GM12878 (cell line): ENCODE results near the gene ROBO1. TPM values are rescaled to one million over a fixed set of nuclear protein-coding genes. Genes with fewer than 3 reads are reported as not detected.

ENCODE experiments used
- ATAC-seq: fragments of 200-7000 bp; cut with Tn5 transposase; 3 replicates; pipeline ENCODE4 v1.9.1; 2020; ENCODE audit warnings: mild to moderate bottlenecking, moderate library complexity
- BruUV-seq: library from RNA; stranded (reverse); fragments of 400-500 nt; replicated peaks from 2 replicates; lab custom pipeline; 2021; lab: Mats Ljungman, UMichigan
- CTCF ChIA-PET: fragments of 300-600 bp; sonication (Branson Sonifier 250); formaldehyde crosslinking; extraction: SDS; loops from one replicate; lab custom pipeline; 2021; ENCODE audit warnings: inconsistent platforms; lab: Yijun Ruan, JAX
- POLR2A ChIA-PET: fragments of 350-600 bp; formaldehyde crosslinking; extraction: SDS; loops from one replicate; lab custom pipeline; 2021; ENCODE audit warnings: inconsistent platforms; lab: Charles Lee
- RAD21 ChIA-PET: fragments of 300-600 bp; sonication (Branson Sonifier 250); formaldehyde crosslinking; loops from one replicate; lab custom pipeline; 2023; ENCODE audit warnings: antibody characterized with exemption; ENCODE audit not compliant: unreplicated experiment; lab: Charles Lee
- SMC1A ChIA-PET: fragments of 300-600 bp; sonication (Branson Sonifier 250); formaldehyde crosslinking; loops from one replicate; lab custom pipeline; 2023; ENCODE audit not compliant: unreplicated experiment, uncharacterized antibody; lab: Charles Lee
- DNase-seq: peaks from one replicate; pipeline ENCODE4 v3.0.0-alpha.2; 2011; ENCODE audit warnings: low read depth, low spot score
- FAIRE-seq: peaks from 3 replicates; lab custom pipeline; 2011; peaks lifted over from hg19 to GRCh38; lab: Jason Lieb, UNC
- H2AFZ ChIP-seq: 2 replicates; pipeline ENCODE4 v1.6.0; 2011; ENCODE audit warnings: low read depth, low read length, control low read depth; ENCODE audit not compliant: control insufficient read depth
- H3K27ac ChIP-seq: 2 replicates; pipeline ENCODE4 v1.5.1; 2011; ENCODE audit warnings: control low read depth; ENCODE audit not compliant: control insufficient read depth, insufficient read depth
- H3K27me3 ChIP-seq, 2 experiments: replicated peaks in 1 of 2; 2 replicates each; pipeline versions ENCODE4 v1.6.0 to v1.6.1; 2011; ENCODE audit warnings: low read length in 1 of 2; ENCODE audit not compliant: control insufficient read depth in 2 of 2, insufficient read depth in 2 of 2
- H3K36me3 ChIP-seq, 2 experiments: 2 replicates each; pipeline ENCODE4 v1.5.1; 2011; ENCODE audit warnings: low read length in 1 of 2; ENCODE audit not compliant: control insufficient read depth in 2 of 2, insufficient read depth in 2 of 2
- H3K4me1 ChIP-seq: 2 replicates; pipeline ENCODE4 v1.6.1; 2011; ENCODE audit warnings: mild to moderate bottlenecking, low read length, moderate library complexity, mixed read lengths; ENCODE audit not compliant: control insufficient read depth, insufficient read depth
- H3K4me2 ChIP-seq: 2 replicates; pipeline ENCODE4 v1.6.0; 2011; ENCODE audit warnings: control low read depth; ENCODE audit not compliant: control insufficient read depth, insufficient read depth
- H3K4me3 ChIP-seq: fragments of 200-600 bp; sonication (generic); 2 replicates; pipeline ENCODE4 v1.5.1; 2016
- H3K79me2 ChIP-seq: 2 replicates; pipeline ENCODE4 v1.6.0; 2011; ENCODE audit warnings: low read length; ENCODE audit not compliant: control insufficient read depth, insufficient read depth
- H3K9ac ChIP-seq: 2 replicates; pipeline ENCODE4 v1.8.0; 2011; ENCODE audit warnings: low read length, control low read depth, mixed read lengths; ENCODE audit not compliant: control insufficient read depth, insufficient read depth
- H3K9me3 ChIP-seq: replicated peaks from 3 replicates; pipeline ENCODE4 v1.5.1; 2011; ENCODE audit warnings: mild to moderate bottlenecking, low read length; ENCODE audit not compliant: control insufficient read depth, insufficient read depth
- H4K20me1 ChIP-seq: 2 replicates; pipeline ENCODE4 v1.6.0; 2011; ENCODE audit not compliant: control insufficient read depth, insufficient read depth
- CBX5 ChIP-seq: sonication (generic); IDR thresholded peaks from 2 replicates; pipeline ENCODE4 v1.6.1; 2016; ENCODE audit warnings: low read depth, moderate library complexity, mild to moderate bottlenecking, inconsistent platforms
- EZH2 ChIP-seq: IDR thresholded peaks from 2 replicates; pipeline ENCODE4 v1.6.1; 2012; ENCODE audit warnings: low read depth, mild to moderate bottlenecking, control low read depth, inconsistent platforms, low read length, borderline replicate concordance; ENCODE audit not compliant: control insufficient read depth
- FOXM1 ChIP-seq: IDR thresholded peaks from 2 replicates; pipeline ENCODE4 v1.6.1; 2012; ENCODE audit warnings: low read depth, mild to moderate bottlenecking, inconsistent platforms, low read length, moderate library complexity
- POLR2AphosphoS5 ChIP-seq: IDR thresholded peaks from 2 replicates; pipeline ENCODE4 v1.6.1; 2011; ENCODE audit warnings: mild to moderate bottlenecking, low read length, inconsistent platforms
- SMC3 ChIP-seq: IDR thresholded peaks from 2 replicates; pipeline ENCODE4 v1.6.1; 2011; ENCODE audit warnings: low read length, improper control_type of control experiment, borderline replicate concordance
- SREBF2 ChIP-seq: IDR thresholded peaks from 2 replicates; pipeline ENCODE4 v1.6.1; 2012; ENCODE audit warnings: mild to moderate bottlenecking, low read length
- TCF3 ChIP-seq: IDR thresholded peaks from 2 replicates; pipeline ENCODE4 v1.6.1; 2012; ENCODE audit warnings: low read depth, mild to moderate bottlenecking, low read length, borderline replicate concordance; ENCODE audit not compliant: insufficient read depth
- TCF7 ChIP-seq: IDR thresholded peaks from 2 replicates; pipeline ENCODE4 v1.6.1; 2014; ENCODE audit warnings: antibody characterized with exemption, borderline replicate concordance
- ZNF274 ChIP-seq: IDR thresholded peaks from one replicate; pipeline ENCODE4 v1.8.0; 2011; ENCODE audit not compliant: insufficient read length, insufficient read depth
- ZNF384 ChIP-seq: IDR thresholded peaks from 2 replicates; pipeline ENCODE4 v1.6.1; 2012; ENCODE audit warnings: low read depth, mild to moderate bottlenecking, low read length, improper control_type of control experiment, borderline replicate concordance
- ZNF622 ChIP-seq: fragments of 450-650 bp; IDR thresholded peaks from 2 replicates; pipeline ENCODE4 v1.6.1; 2017; ENCODE audit warnings: mild to moderate bottlenecking, inconsistent platforms
- WGBS: methylation state at CpG from one replicate; pipeline ENCODE4 v1.1.6; 2016; ENCODE audit warnings: low lambda C conversion rate; ENCODE audit not compliant: insufficient replicate concordance, insufficient coverage; ENCODE audit errors: missing lambda C conversion rate; 5-methylcytosine and 5-hydroxymethylcytosine counted together
- in situ Hi-C: fragments of 300-500 bp; cut with MboI; formaldehyde crosslinking; loops from 9 replicates; pipeline ENCODE4 v1.14.3; 2018; ENCODE audit warnings: mixed read lengths
- intact Hi-C: fragments of 100-400 bp; cut with micrococcal nuclease; formaldehyde crosslinking; loops from one replicate; pipeline ENCODE4 v1.14.2; 2022; ENCODE audit not compliant: unreplicated experiment
- polyA plus RNA-seq, 11 experiments: library from polyadenylated mRNA; depleted of rRNA in 4 of 11; unstranded in 6 of 11; stranded (reverse) in 5 of 11; fragments of >200 nt; fragmentation: Nextera tagmentation in 4 of 11; fragmentation: Illumina TruSeq in 1 of 11; extraction: Ambion mirVana in 4 of 11; extraction: Trizol in 1 of 11; gene quantifications; 1 replicate in 1 of 11; 2 replicates in 10 of 11; pipeline versions ENCODE4 v1.2.1 to v1.2.3, GENCODE V29; 2011 to 2016; ENCODE audit warnings: inconsistent platforms in 2 of 11, missing spikeins in 2 of 11, low read depth in 1 of 11
- total RNA-seq, 4 experiments: library from RNA; depleted of rRNA in 3 of 4; stranded (reverse); fragments of >200 nt in 3 of 4; fragmentation: Illumina TruSeq in 1 of 4; extraction: Trizol in 1 of 4; gene quantifications; 2 replicates each; pipeline versions ENCODE4 v1.2.1 to v1.2.3, GENCODE V29; 2013 to 2021
- TF ChIP-seq, protein P1 (sequence below): fragments of 450-650 bp; formaldehyde crosslinking; IDR thresholded peaks from 2 replicates; pipeline ENCODE4 v1.4.0; 2022; ENCODE audit warnings: mild to moderate bottlenecking, moderate library complexity
- TF ChIP-seq, protein P2 (sequence below): IDR thresholded peaks from 2 replicates; pipeline ENCODE4 v1.6.1; 2011; ENCODE audit warnings: mild to moderate bottlenecking, low read depth, low read length, moderate library complexity; ENCODE audit not compliant: insufficient replicate concordance
- TF ChIP-seq, protein P3 (sequence below): IDR thresholded peaks from 2 replicates; pipeline ENCODE4 v1.6.1; 2011; ENCODE audit warnings: borderline replicate concordance, low read depth, mild to moderate bottlenecking, moderate library complexity, low read length; ENCODE audit not compliant: insufficient read depth, poor library complexity, severe bottlenecking
- TF ChIP-seq, protein P4 (sequence below): fragments of 150-350 bp; IDR thresholded peaks from 2 replicates; pipeline ENCODE4 v1.6.1; 2014; ENCODE audit warnings: mild to moderate bottlenecking, low read depth, low read length

The ROBO1 gene
- total and polyA plus RNA-seq, 10 of the 15 experiments (the other 5 are each of a cell fraction or from before 2014, with no cell fraction given) = 0.29 to 46.5 (median 1.2) TPM

DNA sequence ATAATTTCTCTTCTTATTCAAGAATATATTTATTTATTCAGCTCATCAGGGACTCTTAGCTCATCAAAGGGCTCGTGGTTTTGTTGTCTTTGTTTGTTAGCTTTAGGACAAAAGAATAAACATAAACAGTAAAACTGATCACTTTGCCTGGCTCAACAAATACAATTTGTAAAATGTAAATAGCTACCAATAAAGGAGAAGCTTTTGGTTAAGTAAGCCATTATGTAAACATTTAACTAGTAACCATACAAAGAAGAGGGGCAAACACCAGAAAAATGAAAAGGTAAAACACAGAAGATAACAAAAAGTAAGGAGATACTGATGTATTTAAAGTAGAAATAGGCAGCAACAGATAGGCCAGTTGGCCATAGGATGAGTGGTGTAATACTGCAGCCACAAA lies 761.7 kb downstream of the ROBO1 start:
- Histone ChIP-seq H2AFZ (no peak overlapping the region), H3K36me3 (no peaks in the 10 kb centered on the region), H4K20me1 (no peaks in the 10 kb centered on the region), H3K79me2 (no peaks in the 10 kb centered on the region), H3K4me3 (no peak overlapping the region), H3K27ac (no peak overlapping the region), H3K4me1 (no peaks in the 10 kb centered on the region), H3K27me3 (no peaks in the 10 kb centered on the region), H3K9ac (no peak overlapping the region), H3K9me3 (no peaks in the 10 kb centered on the region), H3K4me2 (no peak overlapping the region)
- ChIA-PET POLR2A (interaction anchor here (0.6 to 4.6 kb wide), 3 partner anchors 11 to 75 kb away, joined by 7 to 21 read pairs (median 10); no protein-coding TSS in a partner anchor), RAD21 (interaction anchor here (0.9 to 10.5 kb wide), 4 partner anchors 8 to 209 kb away, joined by 3 to 75 read pairs (median 18); no protein-coding TSS in a partner anchor), CTCF (interaction anchor here (0.6 to 2.3 kb wide), 4 partner anchors 11 to 80 kb away, joined by 3 to 19 read pairs (median 4); no protein-coding TSS in a partner anchor), SMC1A (interaction anchor here (0.9 to 4.5 kb wide), 11 partner anchors 8 to 267 kb away, joined by 3 to 32 read pairs (median 4); no protein-coding TSS in a partner anchor)
- FAIRE-seq (no peak), ATAC-seq (no peak), DNase-seq (no peak)
- no TSS peak for BruUV-seq
- intact Hi-C loops = no loop called here
- in situ Hi-C loops = no loop called here
- WGBS = 33% methylated on average over 1 of the region's 1 CpG
- no peak for TF ChIP-seq SMC3
- TF ChIP-seq ZNF622 = no peak
- no peak for TF ChIP-seq TCF3
- TF ChIP-seq, protein P1, sequence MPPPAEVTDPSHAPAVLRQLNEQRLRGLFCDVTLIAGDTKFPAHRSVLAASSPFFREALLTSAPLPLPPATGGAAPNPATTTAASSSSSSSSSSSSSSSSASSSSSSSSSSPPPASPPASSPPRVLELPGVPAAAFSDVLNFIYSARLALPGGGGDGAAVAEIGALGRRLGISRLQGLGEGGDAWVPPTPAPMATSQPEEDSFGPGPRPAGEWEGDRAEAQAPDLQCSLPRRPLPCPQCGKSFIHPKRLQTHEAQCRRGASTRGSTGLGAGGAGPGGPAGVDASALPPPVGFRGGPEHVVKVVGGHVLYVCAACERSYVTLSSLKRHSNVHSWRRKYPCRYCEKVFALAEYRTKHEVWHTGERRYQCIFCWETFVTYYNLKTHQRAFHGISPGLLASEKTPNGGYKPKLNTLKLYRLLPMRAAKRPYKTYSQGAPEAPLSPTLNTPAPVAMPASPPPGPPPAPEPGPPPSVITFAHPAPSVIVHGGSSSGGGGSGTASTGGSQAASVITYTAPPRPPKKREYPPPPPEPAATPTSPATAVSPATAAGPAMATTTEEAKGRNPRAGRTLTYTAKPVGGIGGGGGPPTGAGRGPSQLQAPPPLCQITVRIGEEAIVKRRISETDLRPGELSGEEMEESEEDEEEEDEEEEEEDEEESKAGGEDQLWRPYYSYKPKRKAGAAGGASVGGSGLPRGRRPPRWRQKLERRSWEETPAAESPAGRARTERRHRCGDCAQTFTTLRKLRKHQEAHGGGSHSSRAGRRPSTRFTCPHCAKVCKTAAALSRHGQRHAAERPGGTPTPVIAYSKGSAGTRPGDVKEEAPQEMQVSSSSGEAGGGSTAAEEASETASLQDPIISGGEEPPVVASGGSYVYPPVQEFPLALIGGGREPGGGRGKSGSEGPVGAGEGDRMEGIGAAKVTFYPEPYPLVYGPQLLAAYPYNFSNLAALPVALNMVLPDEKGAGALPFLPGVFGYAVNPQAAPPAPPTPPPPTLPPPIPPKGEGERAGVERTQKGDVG (CRISPR knock-in tag) = no peak
- TF ChIP-seq, protein P2, sequence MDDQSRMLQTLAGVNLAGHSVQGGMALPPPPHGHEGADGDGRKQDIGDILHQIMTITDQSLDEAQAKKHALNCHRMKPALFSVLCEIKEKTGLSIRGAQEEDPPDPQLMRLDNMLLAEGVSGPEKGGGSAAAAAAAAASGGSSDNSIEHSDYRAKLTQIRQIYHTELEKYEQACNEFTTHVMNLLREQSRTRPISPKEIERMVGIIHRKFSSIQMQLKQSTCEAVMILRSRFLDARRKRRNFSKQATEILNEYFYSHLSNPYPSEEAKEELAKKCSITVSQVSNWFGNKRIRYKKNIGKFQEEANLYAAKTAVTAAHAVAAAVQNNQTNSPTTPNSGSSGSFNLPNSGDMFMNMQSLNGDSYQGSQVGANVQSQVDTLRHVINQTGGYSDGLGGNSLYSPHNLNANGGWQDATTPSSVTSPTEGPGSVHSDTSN = no peak
- no peak for TF ChIP-seq POLR2AphosphoS5
- TF ChIP-seq, protein P3, sequence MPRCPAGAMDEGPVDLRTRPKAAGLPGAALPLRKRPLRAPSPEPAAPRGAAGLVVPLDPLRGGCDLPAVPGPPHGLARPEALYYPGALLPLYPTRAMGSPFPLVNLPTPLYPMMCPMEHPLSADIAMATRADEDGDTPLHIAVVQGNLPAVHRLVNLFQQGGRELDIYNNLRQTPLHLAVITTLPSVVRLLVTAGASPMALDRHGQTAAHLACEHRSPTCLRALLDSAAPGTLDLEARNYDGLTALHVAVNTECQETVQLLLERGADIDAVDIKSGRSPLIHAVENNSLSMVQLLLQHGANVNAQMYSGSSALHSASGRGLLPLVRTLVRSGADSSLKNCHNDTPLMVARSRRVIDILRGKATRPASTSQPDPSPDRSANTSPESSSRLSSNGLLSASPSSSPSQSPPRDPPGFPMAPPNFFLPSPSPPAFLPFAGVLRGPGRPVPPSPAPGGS = no peak
- no peak for TF ChIP-seq ZNF274
- TF ChIP-seq, protein P4, sequence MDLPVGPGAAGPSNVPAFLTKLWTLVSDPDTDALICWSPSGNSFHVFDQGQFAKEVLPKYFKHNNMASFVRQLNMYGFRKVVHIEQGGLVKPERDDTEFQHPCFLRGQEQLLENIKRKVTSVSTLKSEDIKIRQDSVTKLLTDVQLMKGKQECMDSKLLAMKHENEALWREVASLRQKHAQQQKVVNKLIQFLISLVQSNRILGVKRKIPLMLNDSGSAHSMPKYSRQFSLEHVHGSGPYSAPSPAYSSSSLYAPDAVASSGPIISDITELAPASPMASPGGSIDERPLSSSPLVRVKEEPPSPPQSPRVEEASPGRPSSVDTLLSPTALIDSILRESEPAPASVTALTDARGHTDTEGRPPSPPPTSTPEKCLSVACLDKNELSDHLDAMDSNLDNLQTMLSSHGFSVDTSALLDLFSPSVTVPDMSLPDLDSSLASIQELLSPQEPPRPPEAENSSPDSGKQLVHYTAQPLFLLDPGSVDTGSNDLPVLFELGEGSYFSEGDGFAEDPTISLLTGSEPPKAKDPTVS = no peak
- no peak for TF ChIP-seq SREBF2
- no peak for TF ChIP-seq ZNF384
- TF ChIP-seq FOXM1 = no peak
- TF ChIP-seq EZH2 = no peak
- no peak for TF ChIP-seq CBX5
- TF ChIP-seq TCF7 = no peak
